IMR-90 (cell line): ENCODE results near the gene RMND5B. TPM values are rescaled to one million over a fixed set of nuclear protein-coding genes. Genes with fewer than 3 reads are reported as not detected.

Experiments used
- ATAC-seq: fragments of 200-7000 bp; cut with Tn5 transposase; 2 replicates; pipeline ENCODE4 v1.9.1; 2020; ENCODE audit warnings: low read depth, mild to moderate bottlenecking, moderate library complexity
- BruUV-seq: library from RNA; stranded (reverse); fragments of 400-500 nt; replicated peaks from 2 replicates; lab custom pipeline; 2021; lab: Mats Ljungman, UMichigan
- CTCF ChIA-PET: fragments of 300-600 bp; formaldehyde crosslinking; extraction: SDS; loops from one replicate; lab custom pipeline; 2021; ENCODE audit warnings: antibody characterized with exemption; lab: Yijun Ruan, JAX
- POLR2A ChIA-PET: fragments of 300-600 bp; sonication (Branson Sonifier 250); formaldehyde crosslinking; loops from one replicate; lab custom pipeline; 2022; ENCODE audit warnings: antibody characterized with exemption; ENCODE audit not compliant: unreplicated experiment; lab: Charles Lee
- DNase-seq: peaks from one replicate; pipeline ENCODE4 v3.0.0; 2013
- H2AFZ ChIP-seq: replicated peaks from 2 replicates; pipeline ENCODE3; 2013; ENCODE audit warnings: low read length, mild to moderate bottlenecking; ENCODE audit not compliant: poor library complexity
- H2AK5ac ChIP-seq: 2 replicates; pipeline ENCODE4 v1.6.1; 2013; ENCODE audit warnings: low read depth, low read length, inconsistent platforms
- H2AK9ac ChIP-seq: replicated peaks from 2 replicates; pipeline ENCODE3; 2013; ENCODE audit warnings: mild to moderate bottlenecking, low read depth, low read length, moderate library complexity; ENCODE audit not compliant: poor library complexity
- H2BK120ac ChIP-seq: 2 replicates; pipeline ENCODE4 v1.6.1; 2013; ENCODE audit warnings: low read depth, low read length, inconsistent platforms
- H2BK15ac ChIP-seq: 3 replicates; pipeline ENCODE4 v1.6.1; 2013; ENCODE audit warnings: low read depth, low read length, inconsistent platforms
- H2BK20ac ChIP-seq: 2 replicates; pipeline ENCODE4 v1.6.1; 2013; ENCODE audit warnings: low read depth, mild to moderate bottlenecking, inconsistent platforms, low read length, moderate library complexity
- H2BK5ac ChIP-seq: 2 replicates; pipeline ENCODE4 v1.6.1; 2013; ENCODE audit warnings: mild to moderate bottlenecking, low read depth, low read length, inconsistent platforms; ENCODE audit not compliant: poor library complexity, severe bottlenecking
- H3K14ac ChIP-seq: replicated peaks from 2 replicates; pipeline ENCODE4 v1.6.1; 2013; ENCODE audit warnings: low read depth, low read length, inconsistent platforms
- H3K18ac ChIP-seq: 2 replicates; pipeline ENCODE4 v1.6.1; 2013; ENCODE audit warnings: low read depth, low read length, control low read depth
- H3K23ac ChIP-seq: 2 replicates; pipeline ENCODE4 v1.6.1; 2013; ENCODE audit warnings: low read depth, low read length, inconsistent platforms
- H3K27ac ChIP-seq: 2 replicates; pipeline ENCODE4 v1.5.1; 2013; ENCODE audit warnings: mild to moderate bottlenecking, control low read depth, low read length; ENCODE audit not compliant: insufficient read depth
- H3K27me3 ChIP-seq: 2 replicates; pipeline ENCODE4 v1.6.1; 2013; ENCODE audit warnings: low read length; ENCODE audit not compliant: control insufficient read depth, insufficient read depth
- H3K36me3 ChIP-seq: 2 replicates; pipeline ENCODE4 v1.6.1; 2013; ENCODE audit warnings: low read length, mixed read lengths; ENCODE audit not compliant: control insufficient read depth, insufficient read depth
- H3K4ac ChIP-seq: 2 replicates; pipeline ENCODE4 v1.6.1; 2013; ENCODE audit warnings: low read depth, low read length, inconsistent platforms
- H3K4me1 ChIP-seq: 2 replicates; pipeline ENCODE4 v1.6.1; 2013; ENCODE audit warnings: low read length, mixed read lengths; ENCODE audit not compliant: control insufficient read depth, insufficient read depth
- H3K4me2 ChIP-seq: 2 replicates; pipeline ENCODE4 v1.6.1; 2013; ENCODE audit warnings: low read depth, mild to moderate bottlenecking, control low read depth, low read length, moderate library complexity
- H3K4me3 ChIP-seq: 2 replicates; pipeline ENCODE4 v1.5.1; 2013; ENCODE audit warnings: low read depth, mild to moderate bottlenecking, control low read depth, low read length, moderate library complexity; ENCODE audit not compliant: insufficient read depth
- H3K56ac ChIP-seq: 2 replicates; pipeline ENCODE4 v1.6.1; 2013; ENCODE audit warnings: low read length, inconsistent platforms; ENCODE audit not compliant: insufficient read depth; ENCODE audit errors: extremely low read depth
- H3K79me1 ChIP-seq, 2 experiments: 2 replicates each; pipeline ENCODE4 v1.6.1; 2013; ENCODE audit warnings: low read length in 2 of 2, inconsistent platforms in 1 of 2, low read depth in 1 of 2
- H3K9ac ChIP-seq: 2 replicates; pipeline ENCODE4 v1.6.1; 2013; ENCODE audit warnings: low read depth, low read length, control low read depth
- H3K9me1 ChIP-seq: 2 replicates; pipeline ENCODE4 v1.6.1; 2013; ENCODE audit warnings: low read length, inconsistent platforms; ENCODE audit not compliant: insufficient read depth
- H3K9me3 ChIP-seq: 2 replicates; pipeline ENCODE4 v1.6.1; 2013; ENCODE audit warnings: low read length; ENCODE audit not compliant: control insufficient read depth, insufficient read depth
- H4K20me1 ChIP-seq: 2 replicates; pipeline ENCODE4 v1.6.1; 2013; ENCODE audit warnings: low read length, inconsistent platforms; ENCODE audit not compliant: insufficient read depth
- H4K5ac ChIP-seq: 2 replicates; pipeline ENCODE4 v1.6.1; 2013; ENCODE audit warnings: mild to moderate bottlenecking, low read depth, low read length, control low read depth
- H4K8ac ChIP-seq, 2 experiments: 2 replicates each; pipeline ENCODE4 v1.6.1; 2013; ENCODE audit warnings: low read depth in 2 of 2, low read length in 2 of 2, control low read depth in 1 of 2, inconsistent platforms in 1 of 2
- H4K91ac ChIP-seq: 2 replicates; pipeline ENCODE4 v1.6.1; 2013; ENCODE audit warnings: low read depth, low read length, inconsistent platforms; ENCODE audit not compliant: insufficient read depth
- BHLHE40 ChIP-seq: fragments of 150-350 bp; IDR thresholded peaks from 2 replicates; pipeline ENCODE4 v1.6.1; 2016; ENCODE audit warnings: mild to moderate bottlenecking, low read depth, low read length
- CEBPB ChIP-seq: IDR thresholded peaks from 2 replicates; pipeline ENCODE4 v1.6.1; 2012; ENCODE audit warnings: low read depth, low read length, improper control_type of control experiment
- CHD1 ChIP-seq: IDR thresholded peaks from 2 replicates; pipeline ENCODE4 v1.6.1; 2012; ENCODE audit warnings: low read depth, low read length, improper control_type of control experiment
- ELK1 ChIP-seq: fragments of 150-350 bp; IDR thresholded peaks from 2 replicates; pipeline ENCODE4 v1.6.1; 2016; ENCODE audit warnings: low read depth, mild to moderate bottlenecking, low read length, moderate library complexity, borderline replicate concordance
- FOS ChIP-seq: fragments of 150-350 bp; IDR thresholded peaks from 2 replicates; pipeline ENCODE4 v1.6.1; 2016; ENCODE audit warnings: low read depth, low read length
- MAFK ChIP-seq: IDR thresholded peaks from 2 replicates; pipeline ENCODE4 v1.6.1; 2012; ENCODE audit warnings: low read depth, low read length, improper control_type of control experiment
- MAZ ChIP-seq: IDR thresholded peaks from 2 replicates; pipeline ENCODE4 v1.6.1; 2012; ENCODE audit warnings: low read depth, mild to moderate bottlenecking, low read length, improper control_type of control experiment, moderate library complexity, borderline replicate concordance
- MXI1 ChIP-seq: IDR thresholded peaks from 2 replicates; pipeline ENCODE4 v1.6.1; 2012; ENCODE audit warnings: low read depth, mild to moderate bottlenecking, low read length, moderate library complexity, borderline replicate concordance
- NFE2L2 ChIP-seq: fragments of 150-350 bp; IDR thresholded peaks from 2 replicates; pipeline ENCODE4 v1.6.1; 2016; ENCODE audit warnings: low read depth, mild to moderate bottlenecking, low read length
- RAD21 ChIP-seq: IDR thresholded peaks from 2 replicates; pipeline ENCODE4 v1.6.1; 2012; ENCODE audit warnings: low read length, improper control_type of control experiment
- SMC3 ChIP-seq: fragments of 150-350 bp; IDR thresholded peaks from 2 replicates; pipeline ENCODE4 v1.6.1; 2016; ENCODE audit warnings: low read depth, mild to moderate bottlenecking, antibody characterized with exemption, low read length, moderate library complexity
- USF2 ChIP-seq: fragments of 150-350 bp; IDR thresholded peaks from 2 replicates; pipeline ENCODE4 v1.6.1; 2017; ENCODE audit warnings: mild to moderate bottlenecking, antibody characterized with exemption, low read length, low read depth
- WGBS, 2 experiments: methylation state at CpG; one replicate each; pipeline versions ENCODE4 v1.1.5 to v1.1.7; 2013; ENCODE audit warnings: missing lambda C conversion rate in 2 of 2; ENCODE audit not compliant: insufficient read length in 1 of 2; ENCODE audit errors: extremely low coverage in 2 of 2; 5-methylcytosine and 5-hydroxymethylcytosine counted together
- dilution Hi-C: fragments of 300-500 bp; cut with HindIII; formaldehyde crosslinking; loops from one replicate; pipeline ENCODE4 v1.14.3; 2018; ENCODE audit warnings: low sequenced_read_pairs; ENCODE audit not compliant: unreplicated experiment
- in situ Hi-C: fragments of 300-500 bp; cut with MboI; formaldehyde crosslinking; loops from 3 replicates; pipeline ENCODE4 v1.14.3; 2019; ENCODE audit warnings: low sequenced_read_pairs, inconsistent platforms, mixed read lengths
- intact Hi-C: fragments of 100-400 bp; cut with micrococcal nuclease; formaldehyde crosslinking; loops from 2 replicates; pipeline ENCODE4 v1.10.0; 2022
- polyA plus RNA-seq, 3 experiments: library from polyadenylated mRNA; depleted of rRNA; stranded (reverse); fragments of >200 nt; gene quantifications; 2 replicates each; pipeline ENCODE4 v1.2.3, GENCODE V29; 2012; ENCODE audit warnings: low replicate concordance in 1 of 3
- total RNA-seq: library from RNA; depleted of rRNA; stranded (reverse); fragments of >200 nt; gene quantifications from 2 replicates; pipeline ENCODE4 v1.2.3, GENCODE V29; 2012

The RMND5B gene
- total and polyA plus RNA-seq, 2 of the 4 experiments (the other 2 are of a cell fraction): 14.0 to 19.5 TPM

GRCh38 chr5:178122346-178122745 lies 8.5 kb upstream of the RMND5B start (continued):
- no peak for TF ChIP-seq CHD1
- TF ChIP-seq FOS: no peak

GRCh38 chr5:178123094-178123965 lies 7.5 kb upstream of the RMND5B start:
- Histone ChIP-seq H4K20me1 (no peaks in the 10 kb centered on the region; the same call in 1 of the 2 replicates), H2AFZ (no peak overlapping the region), H2BK20ac (no peak overlapping the region), H3K4me1 (peaks cover 6% of the 10 kb centered on the region; the same call in 1 of the 2 replicates), H3K79me1 (no peaks in the 10 kb centered on the region), H3K56ac (no peak overlapping the region), H3K4ac (no peak overlapping the region), H4K5ac (no peak overlapping the region), H3K36me3 (no peaks in the 10 kb centered on the region), H4K8ac (no peak overlapping the region), H3K18ac (no peak overlapping the region), H2BK15ac (no peak overlapping the region), H3K9me1 (no peaks in the 10 kb centered on the region), H2BK120ac (no peak overlapping the region), H3K9me3 (no peaks in the 10 kb centered on the region), H3K23ac (no peak overlapping the region), H2BK5ac (no peak overlapping the region), H3K27me3 (peaks cover 5% of the 10 kb centered on the region), H3K4me2 (no peak overlapping the region), H3K4me3 (no peak overlapping the region), H2AK5ac (no peak overlapping the region), H2AK9ac (no peak overlapping the region), H4K91ac (no peak overlapping the region), H3K9ac (no peak overlapping the region), H3K14ac (no peak overlapping the region), H3K27ac (no peak overlapping the region)
- WGBS, 2 experiments: no CpG with 5 or more reads among the region's 13 CpGs
- in situ Hi-C loops (no loop called here), intact Hi-C loops (no loop called here), dilution Hi-C loops (no loop called here)
- ChIA-PET POLR2A (no interaction called here), CTCF (no interaction called here)
- BruUV-seq: no TSS peak
- no peak for TF ChIP-seq NFE2L2
- TF ChIP-seq MAZ: no peak
- TF ChIP-seq USF2: no peak
- TF ChIP-seq RAD21: no peak
- TF ChIP-seq BHLHE40: no peak
- no peak for TF ChIP-seq CHD1
- TF ChIP-seq SMC3: no peak
- no peak for TF ChIP-seq FOS
- TF ChIP-seq CEBPB: no peak
- no peak for TF ChIP-seq ELK1
- TF ChIP-seq MAFK: no peak
- TF ChIP-seq MXI1: no peak
- DNase-seq (no peak), ATAC-seq (no peak)
